GM13977 (cell line): ENCODE measurements around the gene CTNND1.
A peak's percentile ranks its signal among the peaks of the same experiment; 100 is the strongest.
"Not testable (repeated sequence)": the region's sequence is repeated elsewhere in the genome, so short reads cannot be mapped to it uniquely, and the experiment has no call there.

Experiments
- DNase-seq: peaks from one replicate; pipeline ENCODE4 v3.0.0; 2012; ENCODE audit warnings: low spot score
- CTCF ChIP-seq: IDR thresholded peaks from 2 replicates; pipeline ENCODE4 v1.5.1; 2012; ENCODE audit warnings: mild to moderate bottlenecking, control low read depth; ENCODE audit not compliant: insufficient read depth; ENCODE audit errors: extremely low read depth, missing control alignments
- in situ Hi-C: fragments of 300-500 bp; cut with MboI; formaldehyde crosslinking; loops from one replicate; pipeline ENCODE4 v1.12.0; 2022; ENCODE audit warnings: low sequenced_read_pairs, low pct_unique_long_range_greater_than_20kb, mixed read lengths, inconsistent platforms; ENCODE audit not compliant: unreplicated experiment

CTNND1 gene

GRCh38 chr11:57761301-57762234 lies at the start of gene CTNND1:
Gene CTNND1, plus strand, starts transcription at chr11:57761802. Its CDS starts 29,677 bp downstream, at chr11:57791479.
- in situ Hi-C loops = no loop called here
- no peak for TF ChIP-seq CTCF
- peak; percentile 87 for DNase-seq

GRCh38 chr11:57712256-57713150 lies 49.1 kb upstream of the CTNND1 start, which contains the start of gene TMX2:
Gene TMX2, plus strand, starts transcription at chr11:57712593. Its CDS starts 26 bp downstream, at chr11:57712619.
- DNase-seq = peak; percentile 94
- TF ChIP-seq CTCF = no peak
- in situ Hi-C loops = no loop called here

GRCh38 chr11:57713835-57714234 lies 47.8 kb upstream of the CTNND1 start:
- DNase-seq = no peak
- no peak for TF ChIP-seq CTCF
- in situ Hi-C loops = no loop called here

GRCh38 chr11:57716726-57717125 lies 44.9 kb upstream of the CTNND1 start:
- DNase-seq, in situ Hi-C loops: not testable (repeated sequence)

GRCh38 chr11:57727185-57727584 lies 34.4 kb upstream of the CTNND1 start:
- DNase-seq = no peak
- no peak for TF ChIP-seq CTCF
- in situ Hi-C loops = no loop called here

GRCh38 chr11:57728829-57729228 lies 32.8 kb upstream of the CTNND1 start:
- DNase-seq = no peak
- no peak for TF ChIP-seq CTCF
- in situ Hi-C loops = no loop called here
